ENCODE measurements around the gene LUZP2.
"Not testable (repeated sequence)": the region's sequence is repeated elsewhere in the genome, so short reads cannot be mapped to it uniquely, and the experiment has no call there.

LUZP2 gene

DNA sequence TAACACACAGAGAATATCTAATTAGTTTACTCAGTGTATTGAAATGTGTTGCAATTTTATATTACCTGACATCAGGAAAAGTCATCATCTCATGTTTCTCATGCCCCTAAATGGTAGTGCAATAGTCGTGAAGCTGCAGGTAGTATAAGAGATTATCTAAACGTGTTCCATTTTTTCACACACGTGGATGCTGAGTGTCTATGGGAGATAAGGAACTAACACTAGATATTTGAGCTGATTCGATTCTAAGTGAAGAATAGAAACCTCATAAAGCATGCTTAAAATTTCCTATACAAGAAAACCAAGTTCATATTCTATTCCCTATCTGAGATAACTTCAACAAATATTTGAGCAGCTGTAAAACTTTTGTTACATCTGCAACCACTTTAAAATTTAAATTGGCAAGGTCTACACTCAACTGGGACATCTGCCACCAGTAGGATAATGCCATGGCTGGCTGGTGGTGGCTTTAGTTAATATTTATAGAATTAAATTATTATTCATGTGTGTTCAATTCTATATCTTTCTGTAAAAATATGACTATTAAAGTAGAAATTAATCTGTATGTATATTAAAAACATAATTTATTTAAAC, 388.8 kb downstream of the LUZP2 start:
- no peaks in the 10 kb centered on the region for H3K36me3 ChIP-seq (ENCODE audit: control insufficient read depth, insufficient read depth, low read length)
- TF ChIP-seq, protein P1, sequence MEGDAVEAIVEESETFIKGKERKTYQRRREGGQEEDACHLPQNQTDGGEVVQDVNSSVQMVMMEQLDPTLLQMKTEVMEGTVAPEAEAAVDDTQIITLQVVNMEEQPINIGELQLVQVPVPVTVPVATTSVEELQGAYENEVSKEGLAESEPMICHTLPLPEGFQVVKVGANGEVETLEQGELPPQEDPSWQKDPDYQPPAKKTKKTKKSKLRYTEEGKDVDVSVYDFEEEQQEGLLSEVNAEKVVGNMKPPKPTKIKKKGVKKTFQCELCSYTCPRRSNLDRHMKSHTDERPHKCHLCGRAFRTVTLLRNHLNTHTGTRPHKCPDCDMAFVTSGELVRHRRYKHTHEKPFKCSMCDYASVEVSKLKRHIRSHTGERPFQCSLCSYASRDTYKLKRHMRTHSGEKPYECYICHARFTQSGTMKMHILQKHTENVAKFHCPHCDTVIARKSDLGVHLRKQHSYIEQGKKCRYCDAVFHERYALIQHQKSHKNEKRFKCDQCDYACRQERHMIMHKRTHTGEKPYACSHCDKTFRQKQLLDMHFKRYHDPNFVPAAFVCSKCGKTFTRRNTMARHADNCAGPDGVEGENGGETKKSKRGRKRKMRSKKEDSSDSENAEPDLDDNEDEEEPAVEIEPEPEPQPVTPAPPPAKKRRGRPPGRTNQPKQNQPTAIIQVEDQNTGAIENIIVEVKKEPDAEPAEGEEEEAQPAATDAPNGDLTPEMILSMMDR (IDR thresholded peaks at IDR 0.05; ENCODE audit: insufficient read depth, low read length, poor library complexity, severe bottlenecking) = no peak
- no peaks in the 10 kb centered on the region for H3K27me3 ChIP-seq (replicated peaks; ENCODE audit: control insufficient read depth, insufficient read depth, low read length)
- H3K4me3 ChIP-seq (replicated peaks; ENCODE audit: low read depth, low read length) = no peak overlapping the region
- no peak for DNase-seq (ENCODE audit: extremely low read depth, insufficient read length)

DNA sequence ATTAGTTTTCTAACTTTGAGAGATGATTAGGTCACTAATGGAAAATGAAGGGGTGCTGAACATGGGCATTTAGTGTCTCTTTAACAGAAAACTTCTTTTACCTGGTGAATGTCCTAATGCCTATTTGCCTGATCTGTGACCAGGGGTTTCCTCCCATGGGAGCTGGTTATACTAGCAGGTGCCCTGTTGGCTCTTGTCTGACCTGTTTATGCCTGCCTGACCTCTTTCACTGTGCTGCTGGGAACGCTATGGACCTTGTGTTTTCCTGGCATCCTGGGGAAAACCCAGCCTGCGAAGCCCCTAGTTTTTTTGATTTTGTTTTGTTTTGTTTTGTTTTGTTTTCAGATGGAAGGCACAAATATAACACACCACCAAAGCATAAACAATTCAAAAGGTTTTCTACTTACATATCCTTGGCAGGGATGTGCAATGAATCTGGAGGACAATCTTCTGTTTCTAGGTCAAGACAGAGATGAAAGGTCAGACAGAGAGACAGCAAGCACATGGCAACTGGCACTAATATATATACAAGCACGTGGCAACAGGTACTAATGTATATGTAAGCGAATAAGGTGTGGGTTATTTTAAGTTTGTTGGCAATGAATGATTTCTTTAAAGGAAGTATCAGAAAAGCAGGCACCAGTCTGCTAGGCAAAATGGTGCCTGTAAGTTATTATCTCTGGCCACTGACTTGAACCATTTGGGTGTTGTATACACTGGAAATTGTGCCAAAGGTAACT, 390.2 kb downstream of the LUZP2 start:
- Histone ChIP-seq H3K4me3 (replicated peaks; ENCODE audit: low read depth, low read length) (no peak overlapping the region), H3K27me3 (replicated peaks; ENCODE audit: control insufficient read depth, insufficient read depth, low read length) (no peaks in the 10 kb centered on the region), H3K36me3 (ENCODE audit: control insufficient read depth, insufficient read depth, low read length) (no peaks in the 10 kb centered on the region)
- TF ChIP-seq, protein P1 (IDR thresholded peaks at IDR 0.05; ENCODE audit: insufficient read depth, low read length, poor library complexity, severe bottlenecking) = no peak
- no peak for DNase-seq (ENCODE audit: extremely low read depth, insufficient read length)

DNA sequence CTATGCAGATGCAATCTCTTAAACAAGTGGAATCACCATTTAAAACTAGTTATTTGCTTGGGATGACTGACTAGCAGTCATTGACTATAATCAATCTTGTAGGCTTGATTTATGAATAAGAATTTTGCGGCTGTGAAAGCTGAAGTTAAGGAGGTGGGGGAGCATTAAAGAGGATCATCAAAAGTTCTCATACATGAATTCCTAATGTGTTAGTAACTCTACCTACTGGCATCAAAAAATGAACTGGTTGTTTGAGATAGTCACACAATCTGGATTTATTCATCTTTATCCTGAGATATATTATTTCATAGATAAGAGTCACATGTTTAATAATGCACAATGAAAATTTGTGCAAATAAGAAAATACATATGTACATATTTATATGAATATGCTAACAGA, 393.6 kb downstream of the LUZP2 start:
- TF ChIP-seq, protein P1 (IDR thresholded peaks at IDR 0.05; ENCODE audit: insufficient read depth, low read length, poor library complexity, severe bottlenecking) = no peak
- DNase-seq (ENCODE audit: extremely low read depth, insufficient read length) = no peak
- Histone ChIP-seq H3K27me3 (replicated peaks; ENCODE audit: control insufficient read depth, insufficient read depth, low read length) (no peaks in the 10 kb centered on the region), H3K36me3 (ENCODE audit: control insufficient read depth, insufficient read depth, low read length) (no peaks in the 10 kb centered on the region), H3K4me3 (replicated peaks; ENCODE audit: low read depth, low read length) (no peak overlapping the region)

DNA sequence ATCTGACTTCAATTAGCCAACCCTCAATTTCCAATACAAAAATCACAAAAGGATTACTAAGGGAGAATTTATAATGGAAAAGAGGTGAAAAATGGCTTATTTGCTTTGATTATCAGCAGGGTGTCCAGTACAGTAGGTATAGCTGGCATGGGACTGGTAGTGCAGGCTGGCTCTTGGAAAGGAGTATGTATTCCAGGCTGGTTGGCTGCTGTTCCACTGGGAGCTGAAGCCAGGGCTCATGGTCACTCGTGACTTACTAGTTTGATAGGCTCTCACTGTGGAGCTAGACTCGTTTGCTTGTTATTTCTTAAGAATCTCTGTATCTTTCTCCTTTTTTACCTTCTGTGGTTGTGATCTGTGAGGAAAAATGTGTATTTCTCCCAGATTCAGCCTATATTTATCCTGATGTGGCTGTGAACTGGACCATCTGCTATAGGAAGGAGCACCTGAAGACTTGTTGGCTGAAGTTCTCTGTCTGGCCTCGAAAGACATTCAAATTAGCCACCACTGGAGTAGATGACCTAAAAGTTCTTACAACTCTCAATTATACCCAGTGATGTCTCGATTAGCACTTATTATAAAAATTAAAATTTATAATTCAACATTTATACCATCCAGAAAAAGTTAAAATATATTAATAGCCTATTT, 395.1 kb downstream of the LUZP2 start:
- DNase-seq (ENCODE audit: extremely low read depth, insufficient read length); H3K27me3 ChIP-seq (replicated peaks; ENCODE audit: control insufficient read depth, insufficient read depth, low read length); H3K36me3 ChIP-seq (ENCODE audit: control insufficient read depth, insufficient read depth, low read length); H3K4me3 ChIP-seq (replicated peaks; ENCODE audit: low read depth, low read length): not testable (repeated sequence)

DNA sequence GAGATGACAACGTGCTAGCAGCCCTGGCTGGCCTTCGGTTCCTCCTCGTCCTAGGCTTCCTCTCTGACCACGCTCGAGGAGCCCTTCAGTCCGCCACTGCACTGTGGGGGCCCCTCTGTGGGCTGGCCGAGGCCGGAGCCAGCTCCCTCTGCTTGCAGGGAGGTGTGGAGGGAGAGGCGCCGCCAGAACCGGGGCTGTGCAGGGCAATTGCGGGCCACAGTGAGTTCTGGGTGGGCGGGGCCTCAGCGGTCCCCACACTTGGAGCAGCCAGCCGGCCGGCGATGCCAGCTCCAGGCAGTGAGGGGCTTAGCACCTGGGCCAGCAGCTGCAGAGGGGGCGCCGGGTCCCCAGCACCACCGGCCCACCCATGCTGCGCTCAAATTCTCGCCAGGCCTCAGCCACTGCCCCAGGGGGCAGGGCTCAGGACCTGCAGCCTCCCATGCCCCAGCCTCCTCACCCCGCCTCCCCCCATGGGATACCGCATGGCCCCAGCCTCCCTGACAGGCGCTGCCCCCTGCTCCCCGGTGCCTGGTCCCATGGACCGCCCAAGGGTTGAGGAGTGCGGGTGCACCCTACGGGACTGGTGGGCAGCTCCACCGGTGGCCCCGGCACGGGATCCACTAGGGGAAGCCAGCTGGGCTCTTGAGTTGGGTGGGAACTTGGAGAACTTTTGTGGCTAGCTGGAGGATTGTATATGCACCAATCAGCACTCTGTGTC, 399.4 kb downstream of the LUZP2 start:
- TF ChIP-seq, protein P1 (IDR thresholded peaks at IDR 0.05; ENCODE audit: insufficient read depth, low read length, poor library complexity, severe bottlenecking) = no peak
- DNase-seq (ENCODE audit: extremely low read depth, insufficient read length) = no peak
- H3K4me3 ChIP-seq (replicated peaks; ENCODE audit: low read depth, low read length) = no peak overlapping the region
- no peaks in the 10 kb centered on the region for H3K36me3 ChIP-seq (ENCODE audit: control insufficient read depth, insufficient read depth, low read length)
- no peaks in the 10 kb centered on the region for H3K27me3 ChIP-seq (replicated peaks; ENCODE audit: control insufficient read depth, insufficient read depth, low read length)

DNA sequence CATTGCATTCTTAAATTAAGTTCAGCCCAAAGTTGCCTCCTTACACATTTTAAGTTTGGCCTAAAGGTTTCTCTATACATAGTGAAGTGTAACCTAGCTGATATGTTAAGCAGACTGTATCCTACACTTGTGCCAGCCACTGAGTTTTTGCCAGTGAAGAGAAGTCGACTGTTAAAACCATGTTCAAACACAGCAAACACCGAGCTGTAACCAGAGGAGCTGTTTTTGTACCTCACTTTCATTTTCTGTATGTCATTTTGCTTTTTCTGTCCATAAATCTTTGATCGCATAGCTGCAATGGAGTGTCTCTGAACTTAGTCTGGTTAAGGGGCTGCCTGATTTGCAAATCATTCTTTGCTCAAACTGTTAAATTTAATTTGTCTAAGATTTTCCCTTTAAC, 403.7 kb downstream of the LUZP2 start:
- DNase-seq (ENCODE audit: extremely low read depth, insufficient read length) = no peak
- Histone ChIP-seq H3K27me3 (replicated peaks; ENCODE audit: control insufficient read depth, insufficient read depth, low read length) (no peaks in the 10 kb centered on the region), H3K4me3 (replicated peaks; ENCODE audit: low read depth, low read length) (no peak overlapping the region), H3K36me3 (ENCODE audit: control insufficient read depth, insufficient read depth, low read length) (no peaks in the 10 kb centered on the region)
- TF ChIP-seq, protein P1 (IDR thresholded peaks at IDR 0.05; ENCODE audit: insufficient read depth, low read length, poor library complexity, severe bottlenecking) = no peak
